ENCODE measurements around the gene EYS. TPM values are rescaled to one million over a fixed set of nuclear protein-coding genes. Genes with fewer than 3 reads are reported as not detected.

Gene EYS
- polyA plus RNA-seq, 2 of the 4 experiments (the other 2 are of a cell fraction): 0.03 to 0.06 TPM

DNA sequence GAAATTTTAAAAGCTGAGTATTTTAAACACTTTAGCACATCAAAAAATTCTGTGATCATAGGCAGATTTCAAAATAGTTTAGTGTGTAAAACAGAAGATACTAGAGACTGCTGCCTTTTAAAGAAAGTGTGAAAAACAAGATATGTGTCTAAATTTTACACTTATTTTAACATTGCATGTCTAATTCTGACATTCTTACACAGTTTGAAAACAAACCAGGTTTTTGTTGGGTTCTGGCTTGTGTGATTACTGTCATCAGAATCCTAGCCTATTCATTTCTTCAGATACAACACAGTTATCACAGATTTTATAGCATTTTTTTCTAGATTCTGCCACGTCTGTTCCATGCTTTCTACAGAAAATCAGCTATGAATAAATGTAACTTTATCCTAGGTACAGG lies 257.1 kb downstream of the EYS start:
- no peaks in the 10 kb centered on the region for H3K9me3 ChIP-seq
- H3K4me3 ChIP-seq: no peak overlapping the region
- 34% methylated on average over 1 of the region's 1 CpG for WGBS (ENCODE audit: missing lambda C conversion rate)
- ATAC-seq: no peak
- no peak for FAIRE-seq
- no peaks in the 10 kb centered on the region for H3K4me1 ChIP-seq
- ChIA-PET CTCF (no interaction called here), POLR2A (no interaction called here)
- H3K4me2 ChIP-seq: no peak overlapping the region
- DNase-seq (ENCODE audit: low read depth in 1 of 2, low spot score in 1 of 2): no peak
- H3K27ac ChIP-seq: no peak overlapping the region
- TF ChIP-seq, protein P1, sequence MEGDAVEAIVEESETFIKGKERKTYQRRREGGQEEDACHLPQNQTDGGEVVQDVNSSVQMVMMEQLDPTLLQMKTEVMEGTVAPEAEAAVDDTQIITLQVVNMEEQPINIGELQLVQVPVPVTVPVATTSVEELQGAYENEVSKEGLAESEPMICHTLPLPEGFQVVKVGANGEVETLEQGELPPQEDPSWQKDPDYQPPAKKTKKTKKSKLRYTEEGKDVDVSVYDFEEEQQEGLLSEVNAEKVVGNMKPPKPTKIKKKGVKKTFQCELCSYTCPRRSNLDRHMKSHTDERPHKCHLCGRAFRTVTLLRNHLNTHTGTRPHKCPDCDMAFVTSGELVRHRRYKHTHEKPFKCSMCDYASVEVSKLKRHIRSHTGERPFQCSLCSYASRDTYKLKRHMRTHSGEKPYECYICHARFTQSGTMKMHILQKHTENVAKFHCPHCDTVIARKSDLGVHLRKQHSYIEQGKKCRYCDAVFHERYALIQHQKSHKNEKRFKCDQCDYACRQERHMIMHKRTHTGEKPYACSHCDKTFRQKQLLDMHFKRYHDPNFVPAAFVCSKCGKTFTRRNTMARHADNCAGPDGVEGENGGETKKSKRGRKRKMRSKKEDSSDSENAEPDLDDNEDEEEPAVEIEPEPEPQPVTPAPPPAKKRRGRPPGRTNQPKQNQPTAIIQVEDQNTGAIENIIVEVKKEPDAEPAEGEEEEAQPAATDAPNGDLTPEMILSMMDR (IDR thresholded peaks at IDR 0.05): no peak
- no peak for TF ChIP-seq JUN (IDR thresholded peaks at IDR 0.05)
- no peak for TF ChIP-seq FOXS1 (CRISPR knock-in tag; IDR thresholded peaks at IDR 0.05)
- TF ChIP-seq FOSL2 (IDR thresholded peaks at IDR 0.05): no peak
- no peak for TF ChIP-seq FOSL2 (CRISPR knock-in tag; IDR thresholded peaks at IDR 0.05)
- no peak for TF ChIP-seq EHMT2 (IDR thresholded peaks at IDR 0.05; ENCODE audit: low read depth)
- no peak for TF ChIP-seq ZSCAN20 (CRISPR knock-in tag; IDR thresholded peaks at IDR 0.05)
- TF ChIP-seq, protein P2, sequence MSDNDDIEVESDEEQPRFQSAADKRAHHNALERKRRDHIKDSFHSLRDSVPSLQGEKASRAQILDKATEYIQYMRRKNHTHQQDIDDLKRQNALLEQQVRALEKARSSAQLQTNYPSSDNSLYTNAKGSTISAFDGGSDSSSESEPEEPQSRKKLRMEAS (IDR thresholded peaks at IDR 0.05): no peak
- TF ChIP-seq NR3C1 (IDR thresholded peaks at IDR 0.05): no peak
- TF ChIP-seq ZFP36 (IDR thresholded peaks at IDR 0.05; ENCODE audit: borderline replicate concordance, partially characterized antibody): no peak
- no peak for TF ChIP-seq HEYL (CRISPR knock-in tag; IDR thresholded peaks at IDR 0.05)
- TF ChIP-seq FOSB (CRISPR knock-in tag; IDR thresholded peaks at IDR 0.05): no peak
- no peak for TF ChIP-seq BHLHE40 (IDR thresholded peaks at IDR 0.05; ENCODE audit: low read depth, low read length)
- no peak for TF ChIP-seq EP300 (IDR thresholded peaks at IDR 0.05)

DNA sequence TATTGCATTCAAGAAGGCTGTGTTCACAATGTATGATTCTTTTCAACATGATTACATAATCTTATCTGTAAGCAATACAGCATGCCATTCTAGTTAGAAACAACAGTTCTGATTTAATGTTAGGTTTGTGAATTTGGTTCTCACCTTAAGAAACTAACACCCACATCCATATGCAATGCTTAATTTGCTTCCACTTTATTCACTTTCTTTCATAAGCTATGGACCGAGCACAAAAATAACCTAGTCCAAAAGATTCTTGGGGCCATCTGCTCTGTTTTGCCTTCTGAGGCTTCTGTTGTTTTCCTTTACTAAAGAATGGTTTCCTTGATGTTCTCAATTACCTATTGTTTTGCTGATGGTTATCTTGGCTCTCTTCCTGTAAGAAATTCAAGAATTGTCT lies 258.2 kb downstream of the EYS start:
- Histone ChIP-seq H3K4me3 (no peak overlapping the region), H3K27ac (no peak overlapping the region), H3K4me1 (no peaks in the 10 kb centered on the region), H3K9me3 (no peaks in the 10 kb centered on the region), H3K4me2 (no peak overlapping the region)
- ChIA-PET POLR2A (no interaction called here), CTCF (no interaction called here)
- FAIRE-seq (no peak), DNase-seq (ENCODE audit: low read depth in 1 of 2, low spot score in 1 of 2) (no peak), ATAC-seq (no peak)
- 62% methylated on average over 1 of the region's 1 CpG for WGBS (ENCODE audit: missing lambda C conversion rate)
- TF ChIP-seq, protein P3, sequence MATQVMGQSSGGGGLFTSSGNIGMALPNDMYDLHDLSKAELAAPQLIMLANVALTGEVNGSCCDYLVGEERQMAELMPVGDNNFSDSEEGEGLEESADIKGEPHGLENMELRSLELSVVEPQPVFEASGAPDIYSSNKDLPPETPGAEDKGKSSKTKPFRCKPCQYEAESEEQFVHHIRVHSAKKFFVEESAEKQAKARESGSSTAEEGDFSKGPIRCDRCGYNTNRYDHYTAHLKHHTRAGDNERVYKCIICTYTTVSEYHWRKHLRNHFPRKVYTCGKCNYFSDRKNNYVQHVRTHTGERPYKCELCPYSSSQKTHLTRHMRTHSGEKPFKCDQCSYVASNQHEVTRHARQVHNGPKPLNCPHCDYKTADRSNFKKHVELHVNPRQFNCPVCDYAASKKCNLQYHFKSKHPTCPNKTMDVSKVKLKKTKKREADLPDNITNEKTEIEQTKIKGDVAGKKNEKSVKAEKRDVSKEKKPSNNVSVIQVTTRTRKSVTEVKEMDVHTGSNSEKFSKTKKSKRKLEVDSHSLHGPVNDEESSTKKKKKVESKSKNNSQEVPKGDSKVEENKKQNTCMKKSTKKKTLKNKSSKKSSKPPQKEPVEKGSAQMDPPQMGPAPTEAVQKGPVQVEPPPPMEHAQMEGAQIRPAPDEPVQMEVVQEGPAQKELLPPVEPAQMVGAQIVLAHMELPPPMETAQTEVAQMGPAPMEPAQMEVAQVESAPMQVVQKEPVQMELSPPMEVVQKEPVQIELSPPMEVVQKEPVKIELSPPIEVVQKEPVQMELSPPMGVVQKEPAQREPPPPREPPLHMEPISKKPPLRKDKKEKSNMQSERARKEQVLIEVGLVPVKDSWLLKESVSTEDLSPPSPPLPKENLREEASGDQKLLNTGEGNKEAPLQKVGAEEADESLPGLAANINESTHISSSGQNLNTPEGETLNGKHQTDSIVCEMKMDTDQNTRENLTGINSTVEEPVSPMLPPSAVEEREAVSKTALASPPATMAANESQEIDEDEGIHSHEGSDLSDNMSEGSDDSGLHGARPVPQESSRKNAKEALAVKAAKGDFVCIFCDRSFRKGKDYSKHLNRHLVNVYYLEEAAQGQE (IDR thresholded peaks at IDR 0.05): no peak
- TF ChIP-seq KDM1A (IDR thresholded peaks at IDR 0.05; ENCODE audit: low read depth): no peak
- no peak for TF ChIP-seq FOSB (CRISPR knock-in tag; IDR thresholded peaks at IDR 0.05)
- TF ChIP-seq, protein P4, sequence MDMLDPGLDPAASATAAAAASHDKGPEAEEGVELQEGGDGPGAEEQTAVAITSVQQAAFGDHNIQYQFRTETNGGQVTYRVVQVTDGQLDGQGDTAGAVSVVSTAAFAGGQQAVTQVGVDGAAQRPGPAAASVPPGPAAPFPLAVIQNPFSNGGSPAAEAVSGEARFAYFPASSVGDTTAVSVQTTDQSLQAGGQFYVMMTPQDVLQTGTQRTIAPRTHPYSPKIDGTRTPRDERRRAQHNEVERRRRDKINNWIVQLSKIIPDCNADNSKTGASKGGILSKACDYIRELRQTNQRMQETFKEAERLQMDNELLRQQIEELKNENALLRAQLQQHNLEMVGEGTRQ (IDR thresholded peaks at IDR 0.05): no peak
- TF ChIP-seq HDAC2 (IDR thresholded peaks at IDR 0.05): no peak
- TF ChIP-seq POLR2A (IDR thresholded peaks at IDR 0.05; ENCODE audit: low read length): no peak
- no peak for TF ChIP-seq EHF (CRISPR knock-in tag; IDR thresholded peaks at IDR 0.05)
- no peak for TF ChIP-seq TP53 (CRISPR knock-in tag; IDR thresholded peaks at IDR 0.05)
- TF ChIP-seq RNF2 (IDR thresholded peaks at IDR 0.05; ENCODE audit: borderline replicate concordance, low read depth): no peak
- TF ChIP-seq MAFK (IDR thresholded peaks at IDR 0.05; ENCODE audit: partially characterized antibody): no peak
- TF ChIP-seq NR3C1 (IDR thresholded peaks at IDR 0.05): no peak
- TF ChIP-seq NFE2L2 (conservative IDR thresholded peaks at IDR 0.05; ENCODE audit: low read length): no peak
- TF ChIP-seq PHF8 (IDR thresholded peaks at IDR 0.05; ENCODE audit: borderline replicate concordance, low read depth): no peak
- no peak for TF ChIP-seq ZC3H11A (IDR thresholded peaks at IDR 0.05)
- TF ChIP-seq, protein P2 (IDR thresholded peaks at IDR 0.05): no peak
- no peak for TF ChIP-seq RCOR1 (IDR thresholded peaks at IDR 0.05; ENCODE audit: low read depth, low read length)

Measured in A549 (cell line).